C4-2B (cell line): Measurements from ENCODE around the gene PREPL.
A peak's percentile ranks its signal among the peaks of the same experiment; 100 is the strongest.

Experiments
- H3K27ac ChIP-seq: fragments of 450-650 bp; 2 replicates; pipeline ENCODE4 v1.5.1; 2017
- ZFX ChIP-seq: fragments of 450-650 bp; IDR thresholded peaks from 2 replicates; pipeline ENCODE4 v1.6.1; 2017
- TF ChIP-seq, protein P1 (sequence below): fragments of 450-650 bp; conservative IDR thresholded peaks from 2 replicates; pipeline ENCODE4 v1.5.1; 2017; ENCODE audit warnings: mild to moderate bottlenecking

PREPL gene

DNA sequence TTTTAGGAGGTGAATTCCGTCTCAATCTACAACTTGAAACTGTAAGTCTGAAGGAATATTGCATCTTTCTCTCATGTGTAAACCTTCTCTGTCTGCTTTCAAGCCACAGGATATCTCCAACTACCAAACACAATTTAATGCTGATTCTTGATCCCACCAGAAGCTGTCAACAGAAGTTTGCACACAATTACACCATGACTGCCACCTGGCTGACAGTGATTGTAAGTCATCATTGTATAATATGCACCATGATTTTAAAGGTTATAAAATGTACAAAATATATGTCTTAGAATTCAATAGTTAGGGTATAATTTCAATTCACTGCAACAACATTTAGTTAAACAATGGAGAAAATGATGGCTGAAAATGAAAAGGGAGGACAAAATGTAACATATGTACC is 18.4 kb downstream of the PREPL start:
- TF ChIP-seq, protein P1, sequence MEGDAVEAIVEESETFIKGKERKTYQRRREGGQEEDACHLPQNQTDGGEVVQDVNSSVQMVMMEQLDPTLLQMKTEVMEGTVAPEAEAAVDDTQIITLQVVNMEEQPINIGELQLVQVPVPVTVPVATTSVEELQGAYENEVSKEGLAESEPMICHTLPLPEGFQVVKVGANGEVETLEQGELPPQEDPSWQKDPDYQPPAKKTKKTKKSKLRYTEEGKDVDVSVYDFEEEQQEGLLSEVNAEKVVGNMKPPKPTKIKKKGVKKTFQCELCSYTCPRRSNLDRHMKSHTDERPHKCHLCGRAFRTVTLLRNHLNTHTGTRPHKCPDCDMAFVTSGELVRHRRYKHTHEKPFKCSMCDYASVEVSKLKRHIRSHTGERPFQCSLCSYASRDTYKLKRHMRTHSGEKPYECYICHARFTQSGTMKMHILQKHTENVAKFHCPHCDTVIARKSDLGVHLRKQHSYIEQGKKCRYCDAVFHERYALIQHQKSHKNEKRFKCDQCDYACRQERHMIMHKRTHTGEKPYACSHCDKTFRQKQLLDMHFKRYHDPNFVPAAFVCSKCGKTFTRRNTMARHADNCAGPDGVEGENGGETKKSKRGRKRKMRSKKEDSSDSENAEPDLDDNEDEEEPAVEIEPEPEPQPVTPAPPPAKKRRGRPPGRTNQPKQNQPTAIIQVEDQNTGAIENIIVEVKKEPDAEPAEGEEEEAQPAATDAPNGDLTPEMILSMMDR: peak; percentile 14
- no peak for TF ChIP-seq ZFX

DNA sequence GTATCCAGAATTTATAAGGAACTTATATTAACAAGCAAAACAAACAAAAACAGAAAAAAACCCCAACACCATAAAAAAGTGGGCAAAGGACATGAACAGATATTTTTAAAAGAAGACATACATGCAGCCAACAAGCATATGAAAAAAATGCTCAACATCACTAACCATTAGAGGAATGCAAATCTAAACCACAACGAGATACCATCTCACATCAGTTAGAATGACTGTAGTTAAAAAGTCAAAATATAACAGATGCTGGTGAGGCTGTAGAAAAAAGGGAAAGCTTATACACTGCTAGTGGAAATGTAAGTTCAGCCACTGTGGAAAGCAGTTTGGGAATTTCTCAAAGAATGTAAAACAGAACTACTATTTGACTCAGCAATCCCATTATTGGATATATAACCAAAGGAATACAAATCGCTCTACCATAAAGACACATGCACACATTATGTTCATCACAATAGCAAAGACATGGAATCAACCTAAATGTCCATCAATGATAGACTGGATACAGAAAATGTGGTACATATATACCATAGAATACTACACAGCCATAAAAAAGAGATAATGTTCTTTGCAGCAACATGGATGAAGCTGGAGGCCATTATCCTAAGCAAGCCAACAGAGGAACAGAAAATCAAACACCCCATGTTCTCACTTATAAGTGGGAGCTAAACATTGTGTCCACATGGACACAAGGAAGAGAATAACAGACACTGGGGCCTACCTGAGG is 25.3 kb downstream of the PREPL start:
- no peak overlapping the region for H3K27ac ChIP-seq
- TF ChIP-seq, protein P1: no peak
- no peak for TF ChIP-seq ZFX

More for the DNA sequence above, 18.4 kb downstream of the PREPL start:
- H3K27ac ChIP-seq: no peak overlapping the region

DNA sequence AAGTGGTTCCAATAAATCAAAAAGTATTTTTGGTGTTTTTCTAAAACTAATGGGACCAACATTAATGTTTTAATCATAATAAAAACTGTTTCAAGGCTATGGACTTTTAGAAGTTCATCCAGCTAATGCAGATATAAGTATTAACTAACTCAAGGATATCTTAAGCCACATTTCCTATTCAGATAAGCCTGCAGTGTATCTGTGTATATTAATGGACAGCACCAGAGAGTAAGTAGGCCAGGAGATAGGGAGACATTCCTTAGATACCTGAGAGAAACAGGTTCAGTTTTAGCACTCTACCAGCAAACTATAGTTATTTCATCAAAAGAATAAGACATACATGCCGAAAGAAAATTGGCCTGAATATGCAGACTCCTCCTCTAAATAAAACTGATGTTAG is 27.3 kb downstream of the PREPL start:
- TF ChIP-seq, protein P1: no peak
- no peak for TF ChIP-seq ZFX
- no peak overlapping the region for H3K27ac ChIP-seq

DNA sequence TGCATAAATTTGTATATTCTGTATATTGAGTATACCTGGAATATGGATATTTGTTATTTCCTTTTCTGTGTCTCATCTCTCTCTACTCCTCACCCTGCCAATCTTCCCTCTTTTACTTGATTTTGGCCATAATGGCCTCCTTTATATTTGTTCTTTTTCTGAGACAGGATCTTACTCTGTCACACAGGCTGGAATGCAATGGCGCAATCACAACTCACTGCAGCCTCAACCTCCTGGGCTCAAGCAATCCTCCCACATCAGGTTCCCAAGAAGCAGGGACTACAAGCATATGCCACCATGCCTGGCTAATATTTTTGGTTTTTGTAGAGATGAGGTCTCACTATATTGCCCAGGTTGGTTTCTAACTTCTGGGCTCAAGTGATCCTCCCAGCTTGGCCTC is 30.5 kb downstream of the PREPL start:
- TF ChIP-seq, protein P1: no peak
- TF ChIP-seq ZFX: no peak
- H3K27ac ChIP-seq: no peak overlapping the region

DNA sequence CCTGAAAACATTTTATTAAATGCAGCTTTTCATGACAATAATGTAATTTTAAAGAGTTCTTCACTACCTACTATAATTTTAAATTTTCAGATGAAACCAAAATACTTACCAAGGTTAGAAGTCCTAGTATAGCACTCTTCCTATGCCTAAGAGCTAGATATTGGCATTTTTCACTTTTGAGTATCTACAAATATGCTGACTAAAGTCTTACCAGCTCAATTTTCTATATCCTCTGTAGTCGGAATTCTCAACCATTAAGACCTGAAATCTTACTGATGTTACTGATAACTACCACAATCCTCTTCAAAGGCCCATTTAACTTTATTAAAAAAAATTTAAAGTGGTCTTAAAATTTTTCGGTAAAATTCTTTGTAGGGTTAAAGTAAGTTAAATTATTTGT is 32.0 kb downstream of the PREPL start:
- no peak overlapping the region for H3K27ac ChIP-seq
- TF ChIP-seq, protein P1: no peak
- TF ChIP-seq ZFX: no peak

DNA sequence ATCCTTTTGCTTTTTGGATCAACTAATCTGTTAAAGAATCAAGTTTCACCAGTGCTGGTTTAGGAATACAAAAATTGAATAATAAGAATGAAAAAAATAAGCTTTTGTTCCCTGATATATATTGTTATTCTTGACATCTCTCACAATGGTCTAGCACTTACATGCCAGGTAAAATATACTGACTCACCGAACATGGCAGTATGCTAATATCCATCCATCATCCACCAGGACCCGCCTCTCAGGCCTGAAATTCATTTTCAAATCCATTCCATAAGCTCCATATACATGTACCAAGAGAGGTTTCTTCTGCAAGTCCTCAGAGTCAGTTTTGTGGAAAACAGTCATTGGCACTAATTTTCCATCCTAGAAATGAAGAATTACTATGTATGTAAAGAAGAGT is 32.5 kb downstream of the PREPL start:
- TF ChIP-seq, protein P1: no peak
- no peak overlapping the region for H3K27ac ChIP-seq

DNA sequence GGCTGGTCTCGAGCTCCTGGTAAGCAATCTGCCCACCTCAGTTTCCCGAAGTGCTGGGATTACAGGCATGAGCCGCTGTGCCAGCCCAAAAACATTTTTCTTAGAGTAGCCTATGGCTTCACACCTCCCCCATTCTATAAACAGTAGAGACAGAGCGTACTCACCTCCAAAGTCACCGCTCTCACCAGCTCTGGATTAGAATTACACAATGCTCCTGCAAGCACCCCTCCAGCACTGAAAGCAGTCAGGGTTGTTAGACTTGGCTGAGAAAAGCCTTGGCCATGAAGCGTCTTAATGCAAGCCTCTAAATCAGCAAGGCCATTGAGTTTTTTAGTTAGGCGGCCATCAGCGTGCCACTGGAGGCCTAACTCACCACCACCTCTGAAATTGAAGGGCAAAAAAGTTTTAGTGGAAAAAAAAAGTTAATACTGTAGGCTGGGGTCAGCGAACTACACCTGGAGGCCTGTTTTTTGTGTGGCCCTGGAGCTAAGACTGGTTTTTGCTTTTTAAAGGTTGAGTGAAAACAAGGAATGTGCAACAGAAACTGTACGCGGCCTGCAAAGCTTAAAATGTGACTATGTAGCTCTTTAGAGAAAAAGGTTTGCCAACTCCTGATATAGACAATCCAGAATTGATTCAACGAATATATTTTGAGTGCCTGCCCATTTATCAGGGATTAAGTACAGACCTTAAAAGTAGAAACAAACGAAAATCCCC is 34.6 kb downstream of the PREPL start:
- TF ChIP-seq, protein P1: no peak
- TF ChIP-seq ZFX: no peak
- H3K27ac ChIP-seq: no peak overlapping the region
